GM18517 (cell line): ENCODE data around the gene ZNF133.
"Not testable (repeated sequence)": the region's sequence is repeated elsewhere in the genome, so short reads cannot be mapped to it uniquely, and the experiment has no call there.

ENCODE experiments used
- ATAC-seq: cut with Tn5 transposase; IDR thresholded peaks from one replicate; pipeline ENCODE4 v1.9.1; 2021; ENCODE audit warnings: mild to moderate bottlenecking, moderate library complexity; ENCODE audit not compliant: unreplicated experiment

Gene ZNF133

GRCh38 chr20:18287915-18288748 lies at the start of gene ZNF133:
Gene ZNF133, plus strand, starts transcription at chr20:18288527. Its CDS starts 17,160 bp downstream, at chr20:18305687.
- peak; percentile 94 for ATAC-seq

GRCh38 chr20:18240997-18241396 lies 47.3 kb upstream of the ZNF133 start:
- ATAC-seq: no peak

- no peak for ATAC-seq
Measured at GRCh38 chr20:18243802-18244201, 44.5 kb upstream of the ZNF133 start.

GRCh38 chr20:18248545-18248944 lies 39.8 kb upstream of the ZNF133 start:
- not testable (repeated sequence) for ATAC-seq

- no peak for ATAC-seq
Measured at GRCh38 chr20:18250217-18250616, 38.1 kb upstream of the ZNF133 start.

- no peak for ATAC-seq
Measured at GRCh38 chr20:18252597-18253451, 35.5 kb upstream of the ZNF133 start.

- no peak for ATAC-seq
Measured at GRCh38 chr20:18254615-18255014, 33.7 kb upstream of the ZNF133 start.

- no peak for ATAC-seq
Measured at GRCh38 chr20:18255526-18255925, 32.8 kb upstream of the ZNF133 start.

- no peak for ATAC-seq
Measured at GRCh38 chr20:18256440-18257090, 31.8 kb upstream of the ZNF133 start.

- no peak for ATAC-seq
Measured at GRCh38 chr20:18258126-18258860, 30.0 kb upstream of the ZNF133 start.

GRCh38 chr20:18259730-18260129 lies 28.6 kb upstream of the ZNF133 start:
- no peak for ATAC-seq

- ATAC-seq: no peak
Measured at GRCh38 chr20:18263723-18264122, 24.6 kb upstream of the ZNF133 start.

- no peak for ATAC-seq
Measured at GRCh38 chr20:18265441-18265840, 22.9 kb upstream of the ZNF133 start.

- ATAC-seq: no peak
Measured at GRCh38 chr20:18266282-18266681, 22.0 kb upstream of the ZNF133 start.

- ATAC-seq: no peak
Measured at GRCh38 chr20:18267815-18268214, 20.5 kb upstream of the ZNF133 start.

- no peak for ATAC-seq
Measured at GRCh38 chr20:18271160-18271559, 17.2 kb upstream of the ZNF133 start.

GRCh38 chr20:18272451-18272850 lies 15.9 kb upstream of the ZNF133 start:
- ATAC-seq: no peak

GRCh38 chr20:18273738-18274137 lies 14.6 kb upstream of the ZNF133 start:
- no peak for ATAC-seq

- ATAC-seq: not testable (repeated sequence)
Measured at GRCh38 chr20:18275960-18276359, 12.4 kb upstream of the ZNF133 start.

GRCh38 chr20:18276821-18277220 lies 11.5 kb upstream of the ZNF133 start:
- ATAC-seq: peak; percentile 64

GRCh38 chr20:18279242-18279641 lies 9.1 kb upstream of the ZNF133 start:
- ATAC-seq: no peak
